PC-3 (cell line): Measurements from ENCODE around the gene MATN4.

ENCODE experiments used
- CTCF ChIP-seq: fragments of 300-600 bp; sonication (generic); conservative IDR thresholded peaks from 2 replicates; pipeline ENCODE4 v1.5.1; 2017; ENCODE audit warnings: antibody characterized with exemption, low read depth, mild to moderate bottlenecking, low read length
- EZH2 ChIP-seq: fragments of 300-600 bp; sonication (generic); IDR thresholded peaks from one replicate; pipeline ENCODE4 v1.6.1; 2017; ENCODE audit warnings: antibody characterized with exemption, mild to moderate bottlenecking, low read length; ENCODE audit not compliant: unreplicated experiment
- EZH2phosphoT487 ChIP-seq: fragments of 300-600 bp; sonication (generic); IDR thresholded peaks from 2 replicates; pipeline ENCODE4 v1.6.1; 2018; ENCODE audit warnings: mild to moderate bottlenecking, antibody characterized with exemption, low read length, borderline replicate concordance

- TF ChIP-seq EZH2phosphoT487 (no peak), CTCF (no peak), EZH2 (no peak)
Measured at GRCh38 chr20:45251884-45252560, 56.1 kb downstream of the MATN4 start.
